Tibial nerve (tissue), 4 donors: Measurements from ENCODE around the gene RSL1D1.
"Not testable (repeated sequence)": the region's sequence is repeated elsewhere in the genome, so short reads cannot be mapped to it uniquely, and the experiment has no call there.

ENCODE experiments used
- CTCF ChIP-seq, 5 experiments: fragments of 200-600 bp in 3 of 5; fragments of 450-650 bp in 2 of 5; sonication (generic) in 3 of 5; IDR thresholded peaks; one replicate each; pipeline ENCODE4 v1.5.1; 2016 to 2019; ENCODE audit warnings: antibody characterized with exemption in 5 of 5, mild to moderate bottlenecking in 3 of 5, moderate library complexity in 2 of 5
- EP300 ChIP-seq, 2 donors: sonication (generic); formaldehyde crosslinking; IDR thresholded peaks; one replicate each; pipeline ENCODE4 v1.6.1; 2017; ENCODE audit warnings: antibody characterized with exemption in 2 of 2, mild to moderate bottlenecking in 1 of 2
- POLR2A ChIP-seq, 2 donors: fragments of 450-650 bp; IDR thresholded peaks; one replicate each; pipeline ENCODE4 v1.6.1; 2017; ENCODE audit warnings: antibody characterized with exemption in 2 of 2, mild to moderate bottlenecking in 2 of 2, moderate library complexity in 2 of 2

DNA sequence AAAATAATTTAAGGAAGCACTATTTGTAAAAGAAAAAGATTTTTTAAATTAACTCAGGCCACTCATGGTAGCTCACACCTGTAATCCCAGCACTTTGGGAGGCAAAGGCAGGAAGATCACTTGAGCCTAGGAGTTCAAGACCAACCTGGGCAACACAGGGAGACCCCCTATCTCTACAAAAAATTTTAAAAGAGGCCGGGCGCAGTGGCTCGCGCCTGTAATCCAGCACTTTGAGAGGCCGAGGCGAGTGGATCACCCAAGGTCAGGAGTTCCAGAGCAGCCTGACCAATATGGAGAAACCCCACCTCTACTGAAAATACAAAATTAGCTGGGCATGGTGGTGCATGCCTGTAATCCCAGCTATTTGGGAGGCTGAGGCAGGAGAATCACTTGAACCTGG, 67.0 kb downstream of the RSL1D1 start:
- TF ChIP-seq POLR2A, CTCF, EP300 (IDR thresholded peaks at IDR 0.05): not testable (repeated sequence)
